Lung (tissue), 12 donors: Measurements from ENCODE around the gene MOSPD3. TPM values are rescaled to one million over a fixed set of nuclear protein-coding genes. Genes with fewer than 3 reads are reported as not detected.
A peak's percentile ranks its signal among the peaks of the same experiment; 100 is the strongest.

Experiments used
- ATAC-seq: fragments of 200-7000 bp; cut with Tn5 transposase; one replicate; pipeline ENCODE4 v1.9.1; 2020; ENCODE audit warnings: moderate number of reproducible peaks; ENCODE audit not compliant: insufficient read depth, low FRiP score
- DNase-seq, 3 donors: peaks; one replicate each; pipeline ENCODE4 v3.0.0-alpha.2; 2013 to 2017
- H3K27ac ChIP-seq, 2 donors: one replicate each; pipeline ENCODE4 v1.5.1; 2013; ENCODE audit warnings: mild to moderate bottlenecking in 2 of 2, moderate library complexity in 2 of 2, control low read depth in 1 of 2, inconsistent platforms in 1 of 2, low read depth in 1 of 2, low read length in 1 of 2
- H3K27me3 ChIP-seq, 3 donors: one replicate each; pipeline ENCODE4 v1.5.1; 2013; ENCODE audit warnings: low read length in 2 of 3; ENCODE audit not compliant: control insufficient read depth in 3 of 3, insufficient read depth in 3 of 3
- H3K36me3 ChIP-seq, 4 donors: one replicate each; pipeline ENCODE4 v1.5.1; 2013; ENCODE audit warnings: low read length in 4 of 4, mild to moderate bottlenecking in 1 of 4, moderate library complexity in 1 of 4; ENCODE audit not compliant: control insufficient read depth in 4 of 4, insufficient read depth in 4 of 4
- H3K4me1 ChIP-seq, 5 donors: one replicate each; pipeline ENCODE4 v1.5.1; 2013; ENCODE audit warnings: low read length in 5 of 5, mild to moderate bottlenecking in 2 of 5, moderate library complexity in 1 of 5; ENCODE audit not compliant: control insufficient read depth in 5 of 5, insufficient read depth in 5 of 5
- H3K4me3 ChIP-seq: one replicate; pipeline ENCODE4 v1.5.1; 2013; ENCODE audit warnings: mild to moderate bottlenecking, control low read depth, moderate library complexity
- H3K9ac ChIP-seq, 2 donors: one replicate each; pipeline ENCODE4 v1.5.1; 2013; ENCODE audit warnings: low read length in 2 of 2, control low read depth in 1 of 2; ENCODE audit not compliant: insufficient read depth in 1 of 2
- H3K9me3 ChIP-seq, 4 donors: one replicate each; pipeline ENCODE4 v1.5.1; 2013; ENCODE audit warnings: low read length in 3 of 4, mild to moderate bottlenecking in 1 of 4, moderate library complexity in 1 of 4; ENCODE audit not compliant: control insufficient read depth in 4 of 4, insufficient read depth in 3 of 4
- CTCF ChIP-seq: IDR thresholded peaks from 2 replicates; pipeline ENCODE4 v1.5.1; 2012; ENCODE audit warnings: mild to moderate bottlenecking; ENCODE audit errors: control extremely low read depth, extremely low read depth
- WGBS, 2 donors: extraction: QIAGEN DNeasy Blood & Tissue Kit; methylation state at CpG; one replicate each; pipeline ENCODE4 v1.1.7; 2013; 5-methylcytosine and 5-hydroxymethylcytosine counted together
- polyA plus RNA-seq, 2 donors: library from polyadenylated mRNA; stranded (reverse); fragments of 200-250 nt; gene quantifications; one replicate each; pipeline ENCODE4 v1.2.1, GENCODE V29; 2013
- total RNA-seq, 2 donors: library from RNA; depleted of rRNA in 1 of 2; stranded (reverse); fragments of >200 nt in 1 of 2; gene quantifications; one replicate each; pipeline ENCODE4 v1.2.1, GENCODE V29; 2014 to 2021
- donor health status: control.
- donor health status: control.
- donor health status: Bipolar disorder and iron deficiency.
- donor health status: healthy.
- donor health status: DM: yes; HTN: yes; CAD: no.

Gene MOSPD3
- total and polyA plus RNA-seq, 4 donors = 13.2 to 26.9 (median 17.1) TPM

DNA sequence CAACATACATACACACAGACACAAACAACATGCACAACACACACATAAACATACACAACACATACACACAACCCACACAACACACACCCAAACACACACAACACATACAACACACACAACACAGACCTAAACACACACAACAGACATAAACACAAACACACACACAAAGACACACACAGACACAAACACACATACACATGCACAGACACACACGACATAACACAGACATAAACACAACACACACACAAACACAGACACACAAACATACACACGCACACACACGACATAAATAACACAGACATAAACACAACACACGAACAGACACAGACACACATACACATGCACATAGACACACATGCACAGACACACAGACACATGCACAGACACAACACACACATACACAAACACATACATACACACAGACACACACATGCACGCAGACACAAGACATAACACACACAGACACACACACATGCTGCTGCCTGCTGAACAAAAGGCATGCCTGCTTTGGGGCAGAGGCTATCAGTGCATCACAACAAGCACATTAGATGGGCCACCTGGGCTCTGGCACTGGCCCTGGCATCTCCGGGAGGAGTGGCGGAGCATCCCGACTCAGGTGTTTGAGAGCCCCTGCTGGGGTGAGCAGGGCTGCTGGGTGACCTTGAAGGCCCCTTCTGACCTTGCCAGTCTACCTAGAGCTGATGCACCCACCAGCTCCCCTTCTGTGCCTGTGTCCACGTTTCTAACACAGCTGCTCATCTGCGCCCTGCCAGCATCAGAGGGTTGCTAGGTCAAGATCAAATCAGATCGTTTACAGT, 31.7 kb upstream of the MOSPD3 start:
- 88 to 93% methylated on average over 11 of the region's 11 CpGs for WGBS, 2 donors
- Histone ChIP-seq H3K27ac (no peak overlapping the region), H3K36me3 (peaks cover 18 to 58% (median 34%) of the 10 kb centered on the region in 4 donors), H3K4me3 (no peak overlapping the region), H3K9ac (no peak overlapping the region), H3K27me3 (no peaks in the 10 kb centered on the region), H3K9me3 (peaks cover 0 to 2% (median 0%) of the 10 kb centered on the region in 4 donors), H3K4me1 (peaks cover 0 to 36% (median 14%) of the 10 kb centered on the region in 5 donors)
- ATAC-seq = no peak
- no peak for DNase-seq
- TF ChIP-seq CTCF = no peak

- TF ChIP-seq CTCF = no peak
- H3K9me3 ChIP-seq = peaks cover 0 to 2% (median 0%) of the 10 kb centered on the region in 4 donors
- WGBS, 2 donors = 76 to 88% methylated on average over 20 of the region's 20 CpGs
- peaks cover 0 to 36% (median 14%) of the 10 kb centered on the region in 5 donors for H3K4me1 ChIP-seq
- no peak overlapping the region for H3K9ac ChIP-seq
- H3K4me3 ChIP-seq = no peak overlapping the region
- DNase-seq (peak; percentile 39 to 66 (median 63)), ATAC-seq (no peak)
- H3K27me3 ChIP-seq = no peaks in the 10 kb centered on the region
- peaks cover 12 to 43% (median 33%) of the 10 kb centered on the region in 4 donors for H3K36me3 ChIP-seq
- H3K27ac ChIP-seq = peak overlapping the region in 1 of 2 donors; percentile 96
Observed at GRCh38 chr7:100582041-100582579, 30.2 kb upstream of the MOSPD3 start.

DNA sequence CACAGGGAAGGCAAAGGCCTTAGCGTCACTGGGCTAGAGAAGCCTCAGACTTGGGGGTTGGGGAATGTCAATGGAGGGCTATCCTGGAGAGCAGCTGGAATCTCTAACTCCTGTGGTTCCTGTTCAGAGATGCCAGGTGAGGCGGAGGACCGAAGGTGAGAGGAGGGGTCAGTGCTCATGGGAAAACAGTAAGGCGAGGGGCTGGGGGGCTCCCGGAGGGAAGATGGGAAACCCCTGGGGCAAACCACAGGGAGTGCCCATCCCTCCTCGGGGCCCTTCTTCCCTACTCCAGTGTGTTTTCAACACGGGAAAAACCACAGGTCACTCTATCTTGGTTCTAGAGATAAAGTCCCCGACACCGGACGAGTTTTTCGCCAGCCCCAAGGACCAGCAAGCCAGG, 29.7 kb upstream of the MOSPD3 start:
- ATAC-seq = no peak
- no peaks in the 10 kb centered on the region for H3K27me3 ChIP-seq
- H3K4me3 ChIP-seq = no peak overlapping the region
- peaks cover 6 to 38% (median 33%) of the 10 kb centered on the region in 4 donors for H3K36me3 ChIP-seq
- no peak overlapping the region for H3K9ac ChIP-seq
- 53 to 58% methylated on average over 11 of the region's 11 CpGs for WGBS, 2 donors
- H3K9me3 ChIP-seq = peaks cover 0 to 2% (median 0%) of the 10 kb centered on the region in 4 donors
- DNase-seq = no peak
- peak overlapping the region in 1 of 2 donors; percentile 96 for H3K27ac ChIP-seq
- H3K4me1 ChIP-seq = peaks cover 0 to 36% (median 14%) of the 10 kb centered on the region in 5 donors
- no peak for TF ChIP-seq CTCF
